Caco-2 (cell line): ENCODE results near the gene ACSS2. TPM values are rescaled to one million over a fixed set of nuclear protein-coding genes. Genes with fewer than 3 reads are reported as not detected.

Experiments used
- BruUV-seq: library from RNA; stranded (reverse); fragments of 400-500 nt; replicated peaks from 2 replicates; lab custom pipeline; 2021; lab: Mats Ljungman, UMichigan
- CTCF ChIA-PET: fragments of 300-600 bp; sonication (Branson Sonifier 250); formaldehyde crosslinking; loops from one replicate; lab custom pipeline; 2022; ENCODE audit warnings: antibody characterized with exemption; lab: Charles Lee
- POLR2A ChIA-PET: fragments of 300-600 bp; sonication (Branson Sonifier 250); formaldehyde crosslinking; loops from one replicate; lab custom pipeline; 2022; ENCODE audit warnings: antibody characterized with exemption; lab: Charles Lee
- DNase-seq, 2 experiments: peaks; one replicate each; pipeline versions ENCODE4 v3.0.0 to v3.0.0-alpha.2; 2020 to 2022
- H3K27me3 ChIP-seq: replicated peaks from 2 replicates; pipeline ENCODE4 v1.6.0; 2011; ENCODE audit warnings: low read length; ENCODE audit not compliant: control insufficient read depth, insufficient read depth
- H3K36me3 ChIP-seq: 2 replicates; pipeline ENCODE4 v1.5.1; 2011; ENCODE audit warnings: low read length; ENCODE audit not compliant: control insufficient read depth, insufficient read depth
- H3K4me1 ChIP-seq: fragments of 250-450 bp; sonication (Bioruptor Pico); 2 replicates; pipeline ENCODE4 v1.5.1; 2020; ENCODE audit warnings: mild to moderate bottlenecking
- H3K4me3 ChIP-seq: 2 replicates; pipeline ENCODE4 v1.5.1; 2011; ENCODE audit warnings: low read depth, mild to moderate bottlenecking, control low read depth, low read length
- H3K9me3 ChIP-seq: fragments of 250-450 bp; sonication (Bioruptor Pico); 2 replicates; pipeline ENCODE4 v1.5.1; 2020; ENCODE audit warnings: mild to moderate bottlenecking, moderate library complexity
- H3K27ac Mint-ChIP-seq: one replicate; pipeline ENCODE4 v1.8.0; 2022; ENCODE audit warnings: mixed read lengths; ENCODE audit not compliant: unreplicated experiment
- H3K27me3 Mint-ChIP-seq: one replicate; pipeline ENCODE4 v1.8.0; 2022; ENCODE audit warnings: mixed read lengths; ENCODE audit not compliant: insufficient read depth, unreplicated experiment
- H3K36me3 Mint-ChIP-seq: one replicate; pipeline ENCODE4 v1.8.0; 2022; ENCODE audit warnings: mild to moderate bottlenecking, mixed read lengths; ENCODE audit not compliant: insufficient read depth, unreplicated experiment
- H3K4me1 Mint-ChIP-seq: one replicate; pipeline ENCODE4 v1.8.0; 2022; ENCODE audit warnings: low read depth, mixed read lengths; ENCODE audit not compliant: unreplicated experiment
- H3K4me3 Mint-ChIP-seq: one replicate; pipeline ENCODE4 v1.8.0; 2022; ENCODE audit warnings: mild to moderate bottlenecking, moderate library complexity, mixed read lengths; ENCODE audit not compliant: unreplicated experiment
- H3K9me3 Mint-ChIP-seq: one replicate; pipeline ENCODE4 v1.8.0; 2022; ENCODE audit warnings: mixed read lengths; ENCODE audit not compliant: unreplicated experiment
- intact Hi-C: fragments of 100-400 bp; cut with micrococcal nuclease; formaldehyde crosslinking; loops from one replicate; pipeline ENCODE4 v1.10.0; 2022; ENCODE audit not compliant: unreplicated experiment
- total RNA-seq: library from RNA; stranded (reverse); gene quantifications from 2 replicates; pipeline ENCODE4 v1.2.3, GENCODE V29; 2022
- TF ChIP-seq, protein P1 (sequence below), 2 experiments: fragments of 200-600 bp in 1 of 2; IDR thresholded peaks; 1 replicate in 1 of 2; 2 replicates in 1 of 2; pipeline versions ENCODE4 v1.5.1 to v1.8.0; 2011 to 2022; ENCODE audit warnings: antibody characterized with exemption in 1 of 2, control low read depth in 1 of 2, inconsistent platforms in 1 of 2, low read depth in 1 of 2, low read length in 1 of 2, mild to moderate bottlenecking in 1 of 2, moderate library complexity in 1 of 2; ENCODE audit not compliant: insufficient read depth in 1 of 2, severe bottlenecking in 1 of 2, unreplicated experiment in 1 of 2

The ACSS2 gene
- total RNA-seq, 1 experiment from 2014 or later = 76.0 TPM

DNA sequence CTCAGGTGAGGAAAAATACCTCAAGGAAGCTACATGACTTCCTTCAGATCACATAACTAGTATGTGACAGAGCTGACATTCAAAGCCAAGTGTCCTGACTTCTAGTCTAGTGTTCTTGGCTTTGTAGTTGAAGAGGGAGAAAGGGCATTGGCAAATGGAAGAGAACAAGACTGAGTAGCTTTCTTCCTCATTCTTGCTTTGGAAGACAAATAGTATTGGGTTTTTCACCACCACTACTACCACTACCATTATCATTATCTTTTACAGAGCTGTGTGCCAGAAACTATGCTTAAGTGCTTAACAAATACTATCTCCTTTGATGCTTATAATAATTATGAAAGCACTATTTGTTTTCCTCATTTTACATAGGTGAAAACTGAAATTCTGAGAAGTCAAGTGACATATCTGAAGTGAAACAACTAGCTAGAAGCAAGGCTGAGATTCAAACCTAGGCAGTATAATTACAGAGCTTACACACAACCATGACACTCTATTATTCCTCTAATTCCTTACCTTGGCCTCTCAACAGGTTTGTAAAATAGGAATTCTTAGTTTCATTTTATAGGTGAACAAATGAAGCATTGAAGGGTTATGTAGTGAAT, 6.8 kb downstream of the ACSS2 start:
- Mint-ChIP-seq H3K36me3 (peaks cover 6% of the 10 kb centered on the region), H3K4me3 (no peak overlapping the region), H3K27me3 (no peaks in the 10 kb centered on the region), H3K4me1 (peaks cover 11% of the 10 kb centered on the region), H3K27ac (no peak overlapping the region), H3K9me3 (peaks cover 2% of the 10 kb centered on the region)
- no peaks in the 10 kb centered on the region; the same call in 1 of the 2 replicates for H3K9me3 ChIP-seq
- H3K27me3 ChIP-seq = no peaks in the 10 kb centered on the region
- POLR2A ChIA-PET = no interaction called here
- CTCF ChIA-PET = interaction anchor here (1.2 to 1.5 kb wide), 2 partner anchors 19 to 73 kb away, joined by 3 to 12 read pairs; partner anchors contain the start of genes GSS and MYH7B
- intact Hi-C loops = no loop called here
- no peaks in the 10 kb centered on the region for H3K36me3 ChIP-seq
- DNase-seq = no peak
- BruUV-seq = no TSS peak
- no peak overlapping the region for H3K4me3 ChIP-seq
- peaks cover 5% of the 10 kb centered on the region; the same call in 1 of the 2 replicates for H3K4me1 ChIP-seq
- TF ChIP-seq, protein P1, sequence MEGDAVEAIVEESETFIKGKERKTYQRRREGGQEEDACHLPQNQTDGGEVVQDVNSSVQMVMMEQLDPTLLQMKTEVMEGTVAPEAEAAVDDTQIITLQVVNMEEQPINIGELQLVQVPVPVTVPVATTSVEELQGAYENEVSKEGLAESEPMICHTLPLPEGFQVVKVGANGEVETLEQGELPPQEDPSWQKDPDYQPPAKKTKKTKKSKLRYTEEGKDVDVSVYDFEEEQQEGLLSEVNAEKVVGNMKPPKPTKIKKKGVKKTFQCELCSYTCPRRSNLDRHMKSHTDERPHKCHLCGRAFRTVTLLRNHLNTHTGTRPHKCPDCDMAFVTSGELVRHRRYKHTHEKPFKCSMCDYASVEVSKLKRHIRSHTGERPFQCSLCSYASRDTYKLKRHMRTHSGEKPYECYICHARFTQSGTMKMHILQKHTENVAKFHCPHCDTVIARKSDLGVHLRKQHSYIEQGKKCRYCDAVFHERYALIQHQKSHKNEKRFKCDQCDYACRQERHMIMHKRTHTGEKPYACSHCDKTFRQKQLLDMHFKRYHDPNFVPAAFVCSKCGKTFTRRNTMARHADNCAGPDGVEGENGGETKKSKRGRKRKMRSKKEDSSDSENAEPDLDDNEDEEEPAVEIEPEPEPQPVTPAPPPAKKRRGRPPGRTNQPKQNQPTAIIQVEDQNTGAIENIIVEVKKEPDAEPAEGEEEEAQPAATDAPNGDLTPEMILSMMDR (IDR thresholded peaks at IDR 0.05; ENCODE audit: insufficient read depth in 1 of 2, low read depth in 1 of 2, low read length in 1 of 2, severe bottlenecking in 1 of 2, unreplicated experiment in 1 of 2) = no peak

DNA sequence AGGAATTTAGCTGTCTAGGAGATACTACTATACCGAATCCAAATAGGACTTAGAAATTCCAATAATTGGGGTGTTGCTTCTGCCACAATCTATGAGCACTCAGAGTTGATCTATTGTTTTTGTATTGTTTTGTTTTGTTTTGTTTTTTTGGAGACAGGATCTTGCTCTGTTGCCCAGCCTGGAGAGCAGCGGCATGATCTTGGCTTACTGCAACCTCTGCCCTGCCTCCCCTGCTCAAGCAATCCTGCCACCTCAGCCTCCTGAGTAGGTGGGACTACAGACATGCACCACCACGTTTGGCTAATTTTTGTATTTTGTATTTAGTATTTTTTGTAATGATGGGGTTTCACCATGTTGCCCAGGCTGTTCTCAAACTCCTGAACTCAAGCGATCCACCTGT, 7.4 kb downstream of the ACSS2 start:
- no peaks in the 10 kb centered on the region; the same call in 1 of the 2 replicates for H3K9me3 ChIP-seq
- TF ChIP-seq, protein P1 (IDR thresholded peaks at IDR 0.05; ENCODE audit: insufficient read depth in 1 of 2, low read depth in 1 of 2, low read length in 1 of 2, severe bottlenecking in 1 of 2, unreplicated experiment in 1 of 2) = no peak
- H3K36me3 Mint-ChIP-seq = peaks cover 6% of the 10 kb centered on the region
- no peak overlapping the region for H3K27ac Mint-ChIP-seq
- BruUV-seq = no TSS peak
- peaks cover 5% of the 10 kb centered on the region; the same call in 1 of the 2 replicates for H3K4me1 ChIP-seq
- no peak overlapping the region for H3K4me3 Mint-ChIP-seq
- H3K4me1 Mint-ChIP-seq = peaks cover 11% of the 10 kb centered on the region
- ChIA-PET CTCF (interaction anchor here (1.2 to 1.5 kb wide), 2 partner anchors 18 to 72 kb away, joined by 3 to 12 read pairs; partner anchors contain the start of genes GSS and MYH7B), POLR2A (interaction anchor here (0.6 kb wide), 1 partner anchor 304 kb away, joined by 4 read pairs; no protein-coding TSS in a partner anchor)
- H3K36me3 ChIP-seq = no peaks in the 10 kb centered on the region
- no peak overlapping the region for H3K4me3 ChIP-seq
- no peaks in the 10 kb centered on the region for H3K27me3 Mint-ChIP-seq
- H3K9me3 Mint-ChIP-seq = peaks cover 9% of the 10 kb centered on the region
- intact Hi-C loops = no loop called here
- H3K27me3 ChIP-seq = no peaks in the 10 kb centered on the region
- DNase-seq = no peak

DNA sequence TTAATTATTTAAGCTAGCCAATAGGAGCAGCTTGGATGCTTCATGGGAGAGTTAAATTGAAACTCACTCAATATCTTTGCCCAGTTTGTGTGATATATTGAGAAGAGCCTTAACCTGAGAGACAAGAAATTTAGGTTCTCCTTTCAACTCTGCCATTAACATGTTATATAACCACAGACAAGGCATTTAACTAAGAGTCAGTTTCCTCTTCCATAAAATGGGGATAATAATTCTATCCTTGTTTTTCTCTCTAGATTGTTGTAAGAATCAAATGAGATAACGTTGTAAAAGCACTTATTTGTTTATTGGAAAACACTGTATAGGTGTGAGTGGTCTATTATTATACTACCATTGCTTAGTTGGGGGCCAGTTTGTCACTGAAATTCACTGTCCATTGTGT, 7.8 kb downstream of the ACSS2 start:
- TF ChIP-seq, protein P1 (IDR thresholded peaks at IDR 0.05; ENCODE audit: insufficient read depth in 1 of 2, low read depth in 1 of 2, low read length in 1 of 2, severe bottlenecking in 1 of 2, unreplicated experiment in 1 of 2) = no peak
- Mint-ChIP-seq H3K4me1 (peaks cover 6% of the 10 kb centered on the region), H3K9me3 (peaks cover 10% of the 10 kb centered on the region), H3K4me3 (no peak overlapping the region), H3K36me3 (peaks cover 6% of the 10 kb centered on the region), H3K27me3 (no peaks in the 10 kb centered on the region), H3K27ac (no peak overlapping the region)
- Histone ChIP-seq H3K36me3 (no peaks in the 10 kb centered on the region), H3K9me3 (no peaks in the 10 kb centered on the region; the same call in 1 of the 2 replicates), H3K4me3 (no peak overlapping the region), H3K4me1 (peaks cover 5% of the 10 kb centered on the region; the same call in 1 of the 2 replicates), H3K27me3 (no peaks in the 10 kb centered on the region)
- CTCF ChIA-PET = interaction anchor here (0.6 kb wide), 1 partner anchor 467 kb away, joined by 5 read pairs; no protein-coding TSS in a partner anchor
- DNase-seq = no peak
- no TSS peak for BruUV-seq
- intact Hi-C loops = no loop called here
- POLR2A ChIA-PET = interaction anchor here (0.6 kb wide), 1 partner anchor 304 kb away, joined by 4 read pairs; no protein-coding TSS in a partner anchor
